ENCODE results near the gene TBX19. TPM values are rescaled to one million over a fixed set of nuclear protein-coding genes. Genes with fewer than 3 reads are reported as not detected.

The TBX19 gene
- total RNA-seq, 2 donors from 2014 or later: 1.9 to 3.8 TPM

- no peak for DNase-seq (ENCODE audit: low spot score)
- H3K27ac ChIP-seq: no peak overlapping the region
- no peak overlapping the region for H3K4me3 ChIP-seq
- no peaks in the 10 kb centered on the region for H3K4me1 ChIP-seq (replicated peaks)
- TF ChIP-seq CTCF (IDR thresholded peaks at IDR 0.05): no peak
- no peak for TF ChIP-seq POLR2AphosphoS5 (IDR thresholded peaks at IDR 0.05)
- no peak for TF ChIP-seq POLR2A (IDR thresholded peaks at IDR 0.05)
- intact Hi-C loops (cut with DNase I): no loop called here
- no peaks in the 10 kb centered on the region for H3K36me3 ChIP-seq
- H3K9me3 ChIP-seq: no peaks in the 10 kb centered on the region
- 90% methylated on average over 1 of the region's 1 CpG for WGBS
- H3K27me3 ChIP-seq (replicated peaks; ENCODE audit: insufficient read depth): no peaks in the 10 kb centered on the region
These were observed 9.0 kb upstream of the TBX19 start for GRCh38 chr1:168271636-168272035.

- WGBS: 86% methylated on average over 1 of the region's 1 CpG
- TF ChIP-seq POLR2AphosphoS5 (IDR thresholded peaks at IDR 0.05): no peak
- no peak for TF ChIP-seq CTCF (IDR thresholded peaks at IDR 0.05)
- no peak for TF ChIP-seq POLR2A (IDR thresholded peaks at IDR 0.05)
- Histone ChIP-seq H3K27me3 (replicated peaks; ENCODE audit: insufficient read depth) (no peaks in the 10 kb centered on the region), H3K4me1 (replicated peaks) (no peaks in the 10 kb centered on the region), H3K27ac (no peak overlapping the region), H3K36me3 (no peaks in the 10 kb centered on the region), H3K9me3 (no peaks in the 10 kb centered on the region), H3K4me3 (no peak overlapping the region)
- intact Hi-C loops (cut with DNase I): no loop called here
- DNase-seq (ENCODE audit: low spot score): no peak
These were observed 7.1 kb upstream of the TBX19 start for GRCh38 chr1:168273575-168273974.

GRCh38 chr1:168279253-168279652 is 1.4 kb upstream of the TBX19 start:
- no peak for DNase-seq (ENCODE audit: low spot score)
- H3K4me3 ChIP-seq: no peak overlapping the region
- intact Hi-C loops (cut with DNase I): no loop called here
- H3K27ac ChIP-seq: no peak overlapping the region
- no peak for TF ChIP-seq POLR2AphosphoS5 (IDR thresholded peaks at IDR 0.05)
- no peak for TF ChIP-seq POLR2A (IDR thresholded peaks at IDR 0.05)
- TF ChIP-seq CTCF (IDR thresholded peaks at IDR 0.05): no peak
- H3K9me3 ChIP-seq: no peaks in the 10 kb centered on the region
- H3K4me1 ChIP-seq (replicated peaks): no peaks in the 10 kb centered on the region
- H3K36me3 ChIP-seq: no peaks in the 10 kb centered on the region
- H3K27me3 ChIP-seq (replicated peaks; ENCODE audit: insufficient read depth): no peaks in the 10 kb centered on the region
- WGBS: 93% methylated on average over 1 of the region's 1 CpG

GRCh38 chr1:168281603-168282325 is 1.1 kb downstream of the TBX19 start:
- no peaks in the 10 kb centered on the region for H3K36me3 ChIP-seq
- no peaks in the 10 kb centered on the region for H3K9me3 ChIP-seq
- no peak for DNase-seq (ENCODE audit: low spot score)
- no peak overlapping the region for H3K27ac ChIP-seq
- intact Hi-C loops (cut with DNase I): no loop called here
- no peaks in the 10 kb centered on the region for H3K27me3 ChIP-seq (replicated peaks; ENCODE audit: insufficient read depth)
- no peaks in the 10 kb centered on the region for H3K4me1 ChIP-seq (replicated peaks)
- WGBS: 75% methylated on average over 11 of the region's 11 CpGs
- no peak overlapping the region for H3K4me3 ChIP-seq
- TF ChIP-seq POLR2AphosphoS5 (IDR thresholded peaks at IDR 0.05): no peak
- no peak for TF ChIP-seq POLR2A (IDR thresholded peaks at IDR 0.05)
- no peak for TF ChIP-seq CTCF (IDR thresholded peaks at IDR 0.05)

- intact Hi-C loops (cut with DNase I): no loop called here
- Histone ChIP-seq H3K4me3 (no peak overlapping the region), H3K4me1 (replicated peaks) (no peaks in the 10 kb centered on the region), H3K27ac (no peak overlapping the region), H3K36me3 (no peaks in the 10 kb centered on the region), H3K27me3 (replicated peaks; ENCODE audit: insufficient read depth) (no peaks in the 10 kb centered on the region), H3K9me3 (no peaks in the 10 kb centered on the region)
- TF ChIP-seq CTCF (IDR thresholded peaks at IDR 0.05) (no peak), POLR2AphosphoS5 (IDR thresholded peaks at IDR 0.05) (no peak), POLR2A (IDR thresholded peaks at IDR 0.05) (no peak)
- DNase-seq (ENCODE audit: low spot score): no peak
These were observed 4.8 kb downstream of the TBX19 start for GRCh38 chr1:168285521-168285790.
